WTC11 (cell line): Measurements from ENCODE around the gene SNX8. TPM values are rescaled to one million over a fixed set of nuclear protein-coding genes. Genes with fewer than 3 reads are reported as not detected.

Source experiments
- ATAC-seq: fragments of 200-7000 bp; cut with Tn5 transposase; 2 replicates; pipeline ENCODE4 v1.10.0; 2021; ENCODE audit warnings: mild to moderate bottlenecking, moderate library complexity
- CTCF ChIA-PET: fragments of 300-600 bp; sonication (Branson Sonifier 250); formaldehyde crosslinking; loops from one replicate; lab custom pipeline; 2021; ENCODE audit warnings: antibody characterized with exemption; lab: Charles Lee
- POLR2A ChIA-PET: fragments of 350-600 bp; sonication (Branson Sonifier 250); formaldehyde crosslinking; loops from one replicate; lab custom pipeline; 2021; ENCODE audit warnings: antibody characterized with exemption; lab: Charles Lee
- DNase-seq: peaks from one replicate; pipeline ENCODE4 v3.0.0; 2021; ENCODE audit warnings: low spot score
- H3K27ac Mint-ChIP-seq: 2 replicates; pipeline ENCODE4 v1.8.0; 2021; ENCODE audit warnings: mixed read lengths
- H3K27me3 Mint-ChIP-seq: 2 replicates; pipeline ENCODE4 v1.8.0; 2021; ENCODE audit warnings: low read depth, mild to moderate bottlenecking, moderate library complexity, mixed read lengths
- H3K36me3 Mint-ChIP-seq: 2 replicates; pipeline ENCODE4 v1.8.0; 2021; ENCODE audit warnings: mixed read lengths
- H3K4me1 Mint-ChIP-seq: 2 replicates; pipeline ENCODE4 v1.8.0; 2022; ENCODE audit warnings: mixed read lengths
- H3K4me3 Mint-ChIP-seq: 2 replicates; pipeline ENCODE4 v1.8.0; 2021; ENCODE audit warnings: mild to moderate bottlenecking, moderate library complexity, mixed read lengths
- H3K9me3 Mint-ChIP-seq: 2 replicates; pipeline ENCODE4 v1.8.0; 2021; ENCODE audit warnings: mixed read lengths
- CREM ChIP-seq: sonication (generic); formaldehyde crosslinking; IDR thresholded peaks from 2 replicates; pipeline ENCODE4 v1.8.1; 2022; ENCODE audit warnings: mild to moderate bottlenecking, missing genetic modification reagents, moderate library complexity
- EMX1 ChIP-seq: fragments of 250-450 bp; sonication (Bioruptor Pico); IDR thresholded peaks from 2 replicates; pipeline ENCODE4 v1.8.0; 2021; ENCODE audit warnings: mild to moderate bottlenecking
- ETV6 ChIP-seq: sonication (generic); formaldehyde crosslinking; IDR thresholded peaks from 2 replicates; pipeline ENCODE4 v1.8.1; 2022; ENCODE audit warnings: mild to moderate bottlenecking, missing genetic modification reagents
- GRHL2 ChIP-seq: fragments of 250-450 bp; sonication (Bioruptor Pico); IDR thresholded peaks from 2 replicates; pipeline ENCODE4 v1.8.0; 2022; ENCODE audit warnings: mild to moderate bottlenecking, moderate library complexity; ENCODE audit not compliant: insufficient replicate concordance, severe bottlenecking
- IRF2 ChIP-seq: sonication (generic); formaldehyde crosslinking; IDR thresholded peaks from 2 replicates; pipeline ENCODE4 v1.8.0; 2022; ENCODE audit warnings: low read depth, missing genetic modification reagents, borderline replicate concordance
- JUN ChIP-seq: sonication (generic); formaldehyde crosslinking; IDR thresholded peaks from 2 replicates; pipeline ENCODE4 v1.8.0; 2023; ENCODE audit warnings: mild to moderate bottlenecking, missing genetic modification reagents
- MYBL2 ChIP-seq: sonication (generic); formaldehyde crosslinking; IDR thresholded peaks from 2 replicates; pipeline ENCODE4 v1.8.1; 2023; ENCODE audit warnings: mild to moderate bottlenecking, moderate library complexity, missing genetic modification reagents
- NFATC4 ChIP-seq: fragments of 250-450 bp; sonication (Bioruptor Pico); IDR thresholded peaks from 2 replicates; pipeline ENCODE4 v1.9.0; 2021; ENCODE audit warnings: mild to moderate bottlenecking
- NR3C1 ChIP-seq: sonication (generic); formaldehyde crosslinking; conservative IDR thresholded peaks from 2 replicates; pipeline ENCODE4 v1.8.1; 2023; ENCODE audit warnings: low read depth, mild to moderate bottlenecking, missing genetic modification reagents
- RELA ChIP-seq: sonication (generic); formaldehyde crosslinking; IDR thresholded peaks from 2 replicates; pipeline ENCODE4 v1.8.1; 2022; ENCODE audit warnings: missing genetic modification reagents, mild to moderate bottlenecking, borderline replicate concordance
- SOX15 ChIP-seq: fragments of 250-450 bp; sonication (Bioruptor Pico); IDR thresholded peaks from 2 replicates; pipeline ENCODE4 v1.9.0; 2021; ENCODE audit warnings: mild to moderate bottlenecking
- SP1 ChIP-seq: sonication (generic); formaldehyde crosslinking; conservative IDR thresholded peaks from 2 replicates; pipeline ENCODE4 v1.8.1; 2022; ENCODE audit warnings: missing genetic modification reagents
- TP53 ChIP-seq: sonication (generic); formaldehyde crosslinking; IDR thresholded peaks from 2 replicates; pipeline ENCODE4 v1.8.1; 2023; ENCODE audit warnings: mild to moderate bottlenecking, missing genetic modification reagents
- ZNF219 ChIP-seq: sonication (generic); formaldehyde crosslinking; IDR thresholded peaks from 2 replicates; pipeline ENCODE4 v1.8.0; 2023; ENCODE audit warnings: missing genetic modification reagents, mild to moderate bottlenecking, borderline replicate concordance
- ZNF423 ChIP-seq: fragments of 250-450 bp; sonication (Bioruptor Pico); IDR thresholded peaks from 2 replicates; pipeline ENCODE4 v2.1.2; 2022; ENCODE audit warnings: mild to moderate bottlenecking, moderate library complexity
- ZNF671 ChIP-seq: fragments of 250-450 bp; sonication (Bioruptor Pico); IDR thresholded peaks from 2 replicates; pipeline ENCODE4 v1.8.0; 2021; ENCODE audit warnings: mild to moderate bottlenecking
- total RNA-seq: library from RNA; stranded (reverse); gene quantifications from 3 replicates; pipeline ENCODE4 v1.2.3, GENCODE V29; 2021
- TF ChIP-seq, protein P1 (sequence below): fragments of 250-450 bp; sonication (Bioruptor Pico); IDR thresholded peaks from 2 replicates; pipeline ENCODE4 v1.8.0; 2021; ENCODE audit warnings: mild to moderate bottlenecking
- TF ChIP-seq, protein P2 (sequence below): sonication (generic); formaldehyde crosslinking; IDR thresholded peaks from 2 replicates; pipeline ENCODE4 v1.8.0; 2022; ENCODE audit warnings: mild to moderate bottlenecking, missing genetic modification reagents
- TF ChIP-seq, protein P3 (sequence below): fragments of 250-450 bp; sonication (Bioruptor Pico); IDR thresholded peaks from 2 replicates; pipeline ENCODE4 v1.9.0; 2021; ENCODE audit warnings: mild to moderate bottlenecking
- TF ChIP-seq, protein P4 (sequence below): sonication (generic); formaldehyde crosslinking; IDR thresholded peaks from 2 replicates; pipeline ENCODE4 v1.8.0; 2023; ENCODE audit warnings: missing genetic modification reagents, mild to moderate bottlenecking, borderline replicate concordance
- TF ChIP-seq, protein P5 (sequence below): sonication (generic); formaldehyde crosslinking; IDR thresholded peaks from 2 replicates; pipeline ENCODE4 v1.8.1; 2023; ENCODE audit warnings: mild to moderate bottlenecking, missing genetic modification reagents
- TF ChIP-seq, protein P6 (sequence below): sonication (generic); formaldehyde crosslinking; IDR thresholded peaks from 2 replicates; pipeline ENCODE4 v1.8.0; 2022; ENCODE audit warnings: missing genetic modification reagents

Gene SNX8
- total RNA-seq, 1 experiment from 2014 or later = 50.8 TPM

DNA sequence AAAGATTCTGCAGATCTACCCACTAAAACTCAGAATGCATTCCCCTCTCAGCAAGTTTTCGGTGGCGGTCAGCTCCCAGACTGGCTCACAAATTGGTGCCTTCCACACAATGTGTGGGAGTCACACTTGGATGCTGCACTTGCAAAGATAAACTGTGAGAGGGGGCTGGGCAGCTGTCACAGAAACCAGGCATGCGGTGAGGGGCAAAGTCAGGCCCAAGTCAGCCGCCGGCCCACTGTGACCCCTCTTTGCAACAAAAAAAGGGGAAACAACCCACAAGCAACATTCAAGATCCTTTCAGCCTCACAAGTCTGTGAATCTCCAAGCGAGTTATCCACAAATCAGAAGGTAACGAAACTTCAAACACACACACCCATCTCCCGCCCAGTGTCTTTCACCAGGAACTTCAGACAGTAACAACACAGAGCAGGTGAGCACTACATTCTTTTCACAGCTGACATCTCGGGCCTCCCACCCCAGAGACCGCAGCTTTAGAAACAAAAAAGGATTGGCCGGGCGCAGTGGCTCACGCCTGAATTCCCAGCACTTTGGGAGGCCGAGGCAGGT lies 32.0 kb downstream of the SNX8 start:
- H3K36me3 Mint-ChIP-seq = no peaks in the 10 kb centered on the region
- no peaks in the 10 kb centered on the region for H3K27me3 Mint-ChIP-seq
- ATAC-seq (no peak), DNase-seq (no peak)
- H3K9me3 Mint-ChIP-seq = no peaks in the 10 kb centered on the region
- CTCF ChIA-PET = no interaction called here
- peaks cover 19% of the 10 kb centered on the region for H3K4me1 Mint-ChIP-seq
- TF ChIP-seq, protein P1, sequence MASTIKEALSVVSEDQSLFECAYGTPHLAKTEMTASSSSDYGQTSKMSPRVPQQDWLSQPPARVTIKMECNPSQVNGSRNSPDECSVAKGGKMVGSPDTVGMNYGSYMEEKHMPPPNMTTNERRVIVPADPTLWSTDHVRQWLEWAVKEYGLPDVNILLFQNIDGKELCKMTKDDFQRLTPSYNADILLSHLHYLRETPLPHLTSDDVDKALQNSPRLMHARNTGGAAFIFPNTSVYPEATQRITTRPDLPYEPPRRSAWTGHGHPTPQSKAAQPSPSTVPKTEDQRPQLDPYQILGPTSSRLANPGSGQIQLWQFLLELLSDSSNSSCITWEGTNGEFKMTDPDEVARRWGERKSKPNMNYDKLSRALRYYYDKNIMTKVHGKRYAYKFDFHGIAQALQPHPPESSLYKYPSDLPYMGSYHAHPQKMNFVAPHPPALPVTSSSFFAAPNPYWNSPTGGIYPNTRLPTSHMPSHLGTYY (CRISPR knock-in tag) = no peak
- TF ChIP-seq RELA (CRISPR knock-in tag) (no peak), JUN (CRISPR knock-in tag) (no peak), MYBL2 (CRISPR knock-in tag) (no peak), ZNF671 (CRISPR knock-in tag) (no peak), NR3C1 (CRISPR knock-in tag) (no peak), IRF2 (no peak), CREM (CRISPR knock-in tag) (no peak), ZNF423 (CRISPR knock-in tag) (no peak), GRHL2 (CRISPR knock-in tag) (no peak), SOX15 (CRISPR knock-in tag) (no peak), NFATC4 (CRISPR knock-in tag) (no peak), SP1 (CRISPR knock-in tag) (no peak)
- TF ChIP-seq, protein P2, sequence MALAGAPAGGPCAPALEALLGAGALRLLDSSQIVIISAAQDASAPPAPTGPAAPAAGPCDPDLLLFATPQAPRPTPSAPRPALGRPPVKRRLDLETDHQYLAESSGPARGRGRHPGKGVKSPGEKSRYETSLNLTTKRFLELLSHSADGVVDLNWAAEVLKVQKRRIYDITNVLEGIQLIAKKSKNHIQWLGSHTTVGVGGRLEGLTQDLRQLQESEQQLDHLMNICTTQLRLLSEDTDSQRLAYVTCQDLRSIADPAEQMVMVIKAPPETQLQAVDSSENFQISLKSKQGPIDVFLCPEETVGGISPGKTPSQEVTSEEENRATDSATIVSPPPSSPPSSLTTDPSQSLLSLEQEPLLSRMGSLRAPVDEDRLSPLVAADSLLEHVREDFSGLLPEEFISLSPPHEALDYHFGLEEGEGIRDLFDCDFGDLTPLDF (CRISPR knock-in tag) = no peak
- TF ChIP-seq, protein P3, sequence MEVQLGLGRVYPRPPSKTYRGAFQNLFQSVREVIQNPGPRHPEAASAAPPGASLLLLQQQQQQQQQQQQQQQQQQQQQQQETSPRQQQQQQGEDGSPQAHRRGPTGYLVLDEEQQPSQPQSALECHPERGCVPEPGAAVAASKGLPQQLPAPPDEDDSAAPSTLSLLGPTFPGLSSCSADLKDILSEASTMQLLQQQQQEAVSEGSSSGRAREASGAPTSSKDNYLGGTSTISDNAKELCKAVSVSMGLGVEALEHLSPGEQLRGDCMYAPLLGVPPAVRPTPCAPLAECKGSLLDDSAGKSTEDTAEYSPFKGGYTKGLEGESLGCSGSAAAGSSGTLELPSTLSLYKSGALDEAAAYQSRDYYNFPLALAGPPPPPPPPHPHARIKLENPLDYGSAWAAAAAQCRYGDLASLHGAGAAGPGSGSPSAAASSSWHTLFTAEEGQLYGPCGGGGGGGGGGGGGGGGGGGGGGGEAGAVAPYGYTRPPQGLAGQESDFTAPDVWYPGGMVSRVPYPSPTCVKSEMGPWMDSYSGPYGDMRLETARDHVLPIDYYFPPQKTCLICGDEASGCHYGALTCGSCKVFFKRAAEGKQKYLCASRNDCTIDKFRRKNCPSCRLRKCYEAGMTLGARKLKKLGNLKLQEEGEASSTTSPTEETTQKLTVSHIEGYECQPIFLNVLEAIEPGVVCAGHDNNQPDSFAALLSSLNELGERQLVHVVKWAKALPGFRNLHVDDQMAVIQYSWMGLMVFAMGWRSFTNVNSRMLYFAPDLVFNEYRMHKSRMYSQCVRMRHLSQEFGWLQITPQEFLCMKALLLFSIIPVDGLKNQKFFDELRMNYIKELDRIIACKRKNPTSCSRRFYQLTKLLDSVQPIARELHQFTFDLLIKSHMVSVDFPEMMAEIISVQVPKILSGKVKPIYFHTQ = no peak
- TF ChIP-seq, protein P4, sequence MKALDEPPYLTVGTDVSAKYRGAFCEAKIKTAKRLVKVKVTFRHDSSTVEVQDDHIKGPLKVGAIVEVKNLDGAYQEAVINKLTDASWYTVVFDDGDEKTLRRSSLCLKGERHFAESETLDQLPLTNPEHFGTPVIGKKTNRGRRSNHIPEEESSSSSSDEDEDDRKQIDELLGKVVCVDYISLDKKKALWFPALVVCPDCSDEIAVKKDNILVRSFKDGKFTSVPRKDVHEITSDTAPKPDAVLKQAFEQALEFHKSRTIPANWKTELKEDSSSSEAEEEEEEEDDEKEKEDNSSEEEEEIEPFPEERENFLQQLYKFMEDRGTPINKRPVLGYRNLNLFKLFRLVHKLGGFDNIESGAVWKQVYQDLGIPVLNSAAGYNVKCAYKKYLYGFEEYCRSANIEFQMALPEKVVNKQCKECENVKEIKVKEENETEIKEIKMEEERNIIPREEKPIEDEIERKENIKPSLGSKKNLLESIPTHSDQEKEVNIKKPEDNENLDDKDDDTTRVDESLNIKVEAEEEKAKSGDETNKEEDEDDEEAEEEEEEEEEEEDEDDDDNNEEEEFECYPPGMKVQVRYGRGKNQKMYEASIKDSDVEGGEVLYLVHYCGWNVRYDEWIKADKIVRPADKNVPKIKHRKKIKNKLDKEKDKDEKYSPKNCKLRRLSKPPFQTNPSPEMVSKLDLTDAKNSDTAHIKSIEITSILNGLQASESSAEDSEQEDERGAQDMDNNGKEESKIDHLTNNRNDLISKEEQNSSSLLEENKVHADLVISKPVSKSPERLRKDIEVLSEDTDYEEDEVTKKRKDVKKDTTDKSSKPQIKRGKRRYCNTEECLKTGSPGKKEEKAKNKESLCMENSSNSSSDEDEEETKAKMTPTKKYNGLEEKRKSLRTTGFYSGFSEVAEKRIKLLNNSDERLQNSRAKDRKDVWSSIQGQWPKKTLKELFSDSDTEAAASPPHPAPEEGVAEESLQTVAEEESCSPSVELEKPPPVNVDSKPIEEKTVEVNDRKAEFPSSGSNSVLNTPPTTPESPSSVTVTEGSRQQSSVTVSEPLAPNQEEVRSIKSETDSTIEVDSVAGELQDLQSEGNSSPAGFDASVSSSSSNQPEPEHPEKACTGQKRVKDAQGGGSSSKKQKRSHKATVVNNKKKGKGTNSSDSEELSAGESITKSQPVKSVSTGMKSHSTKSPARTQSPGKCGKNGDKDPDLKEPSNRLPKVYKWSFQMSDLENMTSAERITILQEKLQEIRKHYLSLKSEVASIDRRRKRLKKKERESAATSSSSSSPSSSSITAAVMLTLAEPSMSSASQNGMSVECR (CRISPR knock-in tag) = no peak
- POLR2A ChIA-PET = no interaction called here
- no peak overlapping the region for H3K4me3 Mint-ChIP-seq
- H3K27ac Mint-ChIP-seq = peak overlapping the region; percentile 83

DNA sequence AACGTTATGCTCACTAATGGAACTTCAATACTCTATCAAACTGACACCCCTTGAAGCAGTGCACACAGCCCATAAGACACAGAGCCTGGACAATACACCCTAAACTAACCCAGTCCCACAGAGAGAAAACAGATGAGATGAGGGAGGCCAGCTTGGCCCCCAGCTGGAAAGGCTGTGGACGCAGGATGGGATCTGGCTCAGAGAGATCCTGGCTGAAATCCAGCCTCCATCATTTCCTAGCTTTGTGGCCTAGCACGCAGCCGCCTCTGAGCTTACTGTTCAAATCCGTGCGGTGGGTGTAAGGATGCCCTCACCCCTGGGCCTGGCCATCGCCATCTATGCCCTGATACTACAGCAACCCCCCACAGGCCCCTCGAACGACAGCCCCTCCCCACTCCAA lies 32.7 kb downstream of the SNX8 start:
- no peak overlapping the region for H3K4me3 Mint-ChIP-seq
- DNase-seq = no peak
- POLR2A ChIA-PET = no interaction called here
- CTCF ChIA-PET = no interaction called here
- H3K27me3 Mint-ChIP-seq = no peaks in the 10 kb centered on the region
- no peaks in the 10 kb centered on the region for H3K36me3 Mint-ChIP-seq
- peak overlapping the region; percentile 29; the same call in 1 of the 2 replicates for H3K27ac Mint-ChIP-seq
- no peaks in the 10 kb centered on the region for H3K9me3 Mint-ChIP-seq
- ATAC-seq = no peak
- H3K4me1 Mint-ChIP-seq = peaks cover 19% of the 10 kb centered on the region
- TF ChIP-seq, protein P5, sequence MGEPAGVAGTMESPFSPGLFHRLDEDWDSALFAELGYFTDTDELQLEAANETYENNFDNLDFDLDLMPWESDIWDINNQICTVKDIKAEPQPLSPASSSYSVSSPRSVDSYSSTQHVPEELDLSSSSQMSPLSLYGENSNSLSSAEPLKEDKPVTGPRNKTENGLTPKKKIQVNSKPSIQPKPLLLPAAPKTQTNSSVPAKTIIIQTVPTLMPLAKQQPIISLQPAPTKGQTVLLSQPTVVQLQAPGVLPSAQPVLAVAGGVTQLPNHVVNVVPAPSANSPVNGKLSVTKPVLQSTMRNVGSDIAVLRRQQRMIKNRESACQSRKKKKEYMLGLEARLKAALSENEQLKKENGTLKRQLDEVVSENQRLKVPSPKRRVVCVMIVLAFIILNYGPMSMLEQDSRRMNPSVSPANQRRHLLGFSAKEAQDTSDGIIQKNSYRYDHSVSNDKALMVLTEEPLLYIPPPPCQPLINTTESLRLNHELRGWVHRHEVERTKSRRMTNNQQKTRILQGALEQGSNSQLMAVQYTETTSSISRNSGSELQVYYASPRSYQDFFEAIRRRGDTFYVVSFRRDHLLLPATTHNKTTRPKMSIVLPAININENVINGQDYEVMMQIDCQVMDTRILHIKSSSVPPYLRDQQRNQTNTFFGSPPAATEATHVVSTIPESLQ (CRISPR knock-in tag) = no peak
- TF ChIP-seq ZNF219 (CRISPR knock-in tag) (no peak), ETV6 (CRISPR knock-in tag) (no peak), ZNF423 (CRISPR knock-in tag) (no peak), EMX1 (CRISPR knock-in tag) (no peak), TP53 (no peak)
- TF ChIP-seq, protein P6, sequence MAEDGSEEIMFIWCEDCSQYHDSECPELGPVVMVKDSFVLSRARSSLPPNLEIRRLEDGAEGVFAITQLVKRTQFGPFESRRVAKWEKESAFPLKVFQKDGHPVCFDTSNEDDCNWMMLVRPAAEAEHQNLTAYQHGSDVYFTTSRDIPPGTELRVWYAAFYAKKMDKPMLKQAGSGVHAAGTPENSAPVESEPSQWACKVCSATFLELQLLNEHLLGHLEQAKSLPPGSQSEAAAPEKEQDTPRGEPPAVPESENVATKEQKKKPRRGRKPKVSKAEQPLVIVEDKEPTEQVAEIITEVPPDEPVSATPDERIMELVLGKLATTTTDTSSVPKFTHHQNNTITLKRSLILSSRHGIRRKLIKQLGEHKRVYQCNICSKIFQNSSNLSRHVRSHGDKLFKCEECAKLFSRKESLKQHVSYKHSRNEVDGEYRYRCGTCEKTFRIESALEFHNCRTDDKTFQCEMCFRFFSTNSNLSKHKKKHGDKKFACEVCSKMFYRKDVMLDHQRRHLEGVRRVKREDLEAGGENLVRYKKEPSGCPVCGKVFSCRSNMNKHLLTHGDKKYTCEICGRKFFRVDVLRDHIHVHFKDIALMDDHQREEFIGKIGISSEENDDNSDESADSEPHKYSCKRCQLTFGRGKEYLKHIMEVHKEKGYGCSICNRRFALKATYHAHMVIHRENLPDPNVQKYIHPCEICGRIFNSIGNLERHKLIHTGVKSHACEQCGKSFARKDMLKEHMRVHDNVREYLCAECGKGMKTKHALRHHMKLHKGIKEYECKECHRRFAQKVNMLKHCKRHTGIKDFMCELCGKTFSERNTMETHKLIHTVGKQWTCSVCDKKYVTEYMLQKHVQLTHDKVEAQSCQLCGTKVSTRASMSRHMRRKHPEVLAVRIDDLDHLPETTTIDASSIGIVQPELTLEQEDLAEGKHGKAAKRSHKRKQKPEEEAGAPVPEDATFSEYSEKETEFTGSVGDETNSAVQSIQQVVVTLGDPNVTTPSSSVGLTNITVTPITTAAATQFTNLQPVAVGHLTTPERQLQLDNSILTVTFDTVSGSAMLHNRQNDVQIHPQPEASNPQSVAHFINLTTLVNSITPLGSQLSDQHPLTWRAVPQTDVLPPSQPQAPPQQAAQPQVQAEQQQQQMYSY (CRISPR knock-in tag) = no peak
